ENCODE measurements around the gene STC2.
"Not testable (repeated sequence)": the region's sequence is repeated elsewhere in the genome, so short reads cannot be mapped to it uniquely, and the experiment has no call there.

Gene STC2

GRCh38 chr5:173290477-173291131 is 37.6 kb downstream of the STC2 start:
- Histone ChIP-seq H3K9me3 (ENCODE audit: control insufficient read depth, low read length) (no peaks in the 10 kb centered on the region), H3K4me1 (ENCODE audit: control insufficient read depth, insufficient read depth, low read length) (peaks cover 33% of the 10 kb centered on the region), H3K36me3 (ENCODE audit: control insufficient read depth, insufficient read depth, low read length, severe bottlenecking) (no peaks in the 10 kb centered on the region), H3K27me3 (replicated peaks; ENCODE audit: control insufficient read depth, insufficient read depth, low read length) (peaks cover 13% of the 10 kb centered on the region), H3K4me3 (ENCODE audit: low read length) (no peak overlapping the region), H3K9ac (ENCODE audit: low read length) (peak overlapping the region; percentile 17)
- no peak for DNase-seq (ENCODE audit: low read depth)

GRCh38 chr5:173289372-173289771 is 38.8 kb downstream of the STC2 start:
- Histone ChIP-seq H3K9ac (ENCODE audit: low read length) (no peak overlapping the region), H3K36me3 (ENCODE audit: control insufficient read depth, insufficient read depth, low read length, severe bottlenecking) (no peaks in the 10 kb centered on the region), H3K4me1 (ENCODE audit: control insufficient read depth, insufficient read depth, low read length) (peaks cover 31% of the 10 kb centered on the region), H3K4me3 (ENCODE audit: low read length) (no peak overlapping the region), H3K27me3 (replicated peaks; ENCODE audit: control insufficient read depth, insufficient read depth, low read length) (peaks cover 13% of the 10 kb centered on the region), H3K9me3 (ENCODE audit: control insufficient read depth, low read length) (no peaks in the 10 kb centered on the region)
- DNase-seq (ENCODE audit: low read depth), result no peak

GRCh38 chr5:173288632-173289031 is 39.6 kb downstream of the STC2 start:
- Histone ChIP-seq H3K4me3 (ENCODE audit: low read length) (no peak overlapping the region), H3K36me3 (ENCODE audit: control insufficient read depth, insufficient read depth, low read length, severe bottlenecking) (no peaks in the 10 kb centered on the region), H3K4me1 (ENCODE audit: control insufficient read depth, insufficient read depth, low read length) (peaks cover 25% of the 10 kb centered on the region), H3K9ac (ENCODE audit: low read length) (no peak overlapping the region), H3K9me3 (ENCODE audit: control insufficient read depth, low read length) (no peaks in the 10 kb centered on the region), H3K27me3 (replicated peaks; ENCODE audit: control insufficient read depth, insufficient read depth, low read length) (peaks cover 18% of the 10 kb centered on the region)
- no peak for DNase-seq (ENCODE audit: low read depth)

- Histone ChIP-seq H3K4me1 (ENCODE audit: control insufficient read depth, insufficient read depth, low read length) (peaks cover 17% of the 10 kb centered on the region), H3K9ac (ENCODE audit: low read length) (no peak overlapping the region), H3K36me3 (ENCODE audit: control insufficient read depth, insufficient read depth, low read length, severe bottlenecking) (no peaks in the 10 kb centered on the region), H3K27me3 (replicated peaks; ENCODE audit: control insufficient read depth, insufficient read depth, low read length) (peaks cover 25% of the 10 kb centered on the region), H3K4me3 (ENCODE audit: low read length) (no peak overlapping the region), H3K9me3 (ENCODE audit: control insufficient read depth, low read length) (no peaks in the 10 kb centered on the region)
- DNase-seq (ENCODE audit: low read depth), result no peak
These were observed 41.1 kb downstream of the STC2 start for GRCh38 chr5:173287086-173287485.

GRCh38 chr5:173284343-173284958 is 43.8 kb downstream of the STC2 start:
- H3K4me1 ChIP-seq (ENCODE audit: control insufficient read depth, insufficient read depth, low read length); DNase-seq (ENCODE audit: low read depth); H3K9me3 ChIP-seq (ENCODE audit: control insufficient read depth, low read length); H3K4me3 ChIP-seq (ENCODE audit: low read length); H3K36me3 ChIP-seq (ENCODE audit: control insufficient read depth, insufficient read depth, low read length, severe bottlenecking); H3K9ac ChIP-seq (ENCODE audit: low read length): not testable (repeated sequence)
- peaks cover 37% of the 10 kb centered on the region for H3K27me3 ChIP-seq (replicated peaks; ENCODE audit: control insufficient read depth, insufficient read depth, low read length)

- Histone ChIP-seq H3K36me3 (ENCODE audit: control insufficient read depth, insufficient read depth, low read length, severe bottlenecking) (no peaks in the 10 kb centered on the region), H3K9me3 (ENCODE audit: control insufficient read depth, low read length) (no peaks in the 10 kb centered on the region), H3K4me3 (ENCODE audit: low read length) (peak overlapping the region; percentile 58), H3K27me3 (replicated peaks; ENCODE audit: control insufficient read depth, insufficient read depth, low read length) (peaks cover 37% of the 10 kb centered on the region), H3K4me1 (ENCODE audit: control insufficient read depth, insufficient read depth, low read length) (peaks cover 4% of the 10 kb centered on the region), H3K9ac (ENCODE audit: low read length) (peak overlapping the region; percentile 51)
- DNase-seq (ENCODE audit: low read depth), result peak; percentile 81
These were observed 44.6 kb downstream of the STC2 start for GRCh38 chr5:173283318-173284288.

- no peak overlapping the region for H3K4me3 ChIP-seq (ENCODE audit: low read length)
- H3K27me3 ChIP-seq (replicated peaks; ENCODE audit: control insufficient read depth, insufficient read depth, low read length), result peaks cover 36% of the 10 kb centered on the region
- no peaks in the 10 kb centered on the region for H3K9me3 ChIP-seq (ENCODE audit: control insufficient read depth, low read length)
- peaks cover 4% of the 10 kb centered on the region for H3K4me1 ChIP-seq (ENCODE audit: control insufficient read depth, insufficient read depth, low read length)
- H3K36me3 ChIP-seq (ENCODE audit: control insufficient read depth, insufficient read depth, low read length, severe bottlenecking), result no peaks in the 10 kb centered on the region
- H3K9ac ChIP-seq (ENCODE audit: low read length), result no peak overlapping the region
- DNase-seq (ENCODE audit: low read depth), result no peak
These were observed 45.3 kb downstream of the STC2 start for GRCh38 chr5:173282916-173283315.

- no peaks in the 10 kb centered on the region for H3K9me3 ChIP-seq (ENCODE audit: control insufficient read depth, low read length)
- DNase-seq (ENCODE audit: low read depth), result peak; percentile 36
- peaks cover 4% of the 10 kb centered on the region for H3K4me1 ChIP-seq (ENCODE audit: control insufficient read depth, insufficient read depth, low read length)
- no peak overlapping the region for H3K4me3 ChIP-seq (ENCODE audit: low read length)
- H3K27me3 ChIP-seq (replicated peaks; ENCODE audit: control insufficient read depth, insufficient read depth, low read length), result peaks cover 34% of the 10 kb centered on the region
- H3K36me3 ChIP-seq (ENCODE audit: control insufficient read depth, insufficient read depth, low read length, severe bottlenecking), result no peaks in the 10 kb centered on the region
- no peak overlapping the region for H3K9ac ChIP-seq (ENCODE audit: low read length)
These were observed 46.3 kb downstream of the STC2 start for GRCh38 chr5:173281910-173282309.

GRCh38 chr5:173279166-173279565 is 49.0 kb downstream of the STC2 start:
- Histone ChIP-seq H3K4me1 (ENCODE audit: control insufficient read depth, insufficient read depth, low read length) (peaks cover 4% of the 10 kb centered on the region), H3K9ac (ENCODE audit: low read length) (no peak overlapping the region), H3K27me3 (replicated peaks; ENCODE audit: control insufficient read depth, insufficient read depth, low read length) (peaks cover 25% of the 10 kb centered on the region), H3K9me3 (ENCODE audit: control insufficient read depth, low read length) (peaks cover 15% of the 10 kb centered on the region), H3K4me3 (ENCODE audit: low read length) (no peak overlapping the region), H3K36me3 (ENCODE audit: control insufficient read depth, insufficient read depth, low read length, severe bottlenecking) (no peaks in the 10 kb centered on the region)
- no peak for DNase-seq (ENCODE audit: low read depth)

GRCh38 chr5:173278641-173279040 is 49.6 kb downstream of the STC2 start:
- H3K4me3 ChIP-seq (ENCODE audit: low read length), result no peak overlapping the region
- H3K9me3 ChIP-seq (ENCODE audit: control insufficient read depth, low read length), result peaks cover 16% of the 10 kb centered on the region
- DNase-seq (ENCODE audit: low read depth), result no peak
- peaks cover 22% of the 10 kb centered on the region for H3K27me3 ChIP-seq (replicated peaks; ENCODE audit: control insufficient read depth, insufficient read depth, low read length)
- H3K36me3 ChIP-seq (ENCODE audit: control insufficient read depth, insufficient read depth, low read length, severe bottlenecking), result no peaks in the 10 kb centered on the region
- no peak overlapping the region for H3K9ac ChIP-seq (ENCODE audit: low read length)
- H3K4me1 ChIP-seq (ENCODE audit: control insufficient read depth, insufficient read depth, low read length), result peaks cover 4% of the 10 kb centered on the region

- Histone ChIP-seq H3K27me3 (replicated peaks; ENCODE audit: control insufficient read depth, insufficient read depth, low read length) (peaks cover 22% of the 10 kb centered on the region), H3K4me3 (ENCODE audit: low read length) (no peak overlapping the region), H3K4me1 (ENCODE audit: control insufficient read depth, insufficient read depth, low read length) (no peaks in the 10 kb centered on the region), H3K36me3 (ENCODE audit: control insufficient read depth, insufficient read depth, low read length, severe bottlenecking) (no peaks in the 10 kb centered on the region), H3K9me3 (ENCODE audit: control insufficient read depth, low read length) (peaks cover 16% of the 10 kb centered on the region), H3K9ac (ENCODE audit: low read length) (no peak overlapping the region)
- no peak for DNase-seq (ENCODE audit: low read depth)
These were observed 50.0 kb downstream of the STC2 start for GRCh38 chr5:173278172-173278571.

All from adipocyte (in vitro differentiated cells).